ENCODE results near the gene POU6F2. TPM values are rescaled to one million over a fixed set of nuclear protein-coding genes. Genes with fewer than 3 reads are reported as not detected.

Gene POU6F2
- total and polyA plus RNA-seq, 9 of the 15 experiments (the other 6 are each of a cell fraction or from before 2014, with no cell fraction given), result 0.29 to 1.5 (median 0.96) TPM

DNA sequence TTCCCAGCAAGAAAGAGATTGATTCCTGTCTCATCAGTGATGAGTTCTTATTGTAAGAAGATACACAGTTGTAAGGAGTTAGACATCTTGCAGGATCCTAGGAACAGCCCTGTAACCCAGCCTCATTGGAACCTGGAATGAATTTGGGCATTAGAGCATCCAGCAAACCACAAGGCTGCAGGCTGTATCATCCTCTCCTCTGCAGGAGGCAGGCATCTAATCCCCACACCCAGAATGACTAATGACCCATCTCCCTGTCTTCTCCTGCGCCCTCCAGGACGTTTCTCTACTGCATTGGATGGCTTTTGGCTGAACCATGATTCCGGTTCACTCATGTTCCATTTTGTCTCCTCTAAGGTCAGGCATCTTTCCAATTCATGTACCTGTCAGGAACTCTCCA lies 233.9 kb downstream of the POU6F2 start:
- CTCF ChIA-PET (ENCODE audit: low intra/inter-chr PET ratio), result no interaction called here
- POLR2A ChIA-PET, result interaction anchor here (1.3 kb wide), 1 partner anchor 12 kb away, joined by 3 read pairs; no protein-coding TSS in a partner anchor
- H3K36me3 ChIP-seq (ENCODE audit: control insufficient read depth, insufficient read depth, low read length), result no peaks in the 10 kb centered on the region
- H3K4me3 ChIP-seq, result no peak overlapping the region
- no peaks in the 10 kb centered on the region for H3K4me1 ChIP-seq (replicated peaks in 1 of 2; ENCODE audit: control insufficient read depth in 2 of 2, insufficient read depth in 2 of 2, low read length in 2 of 2)
- H3K27ac ChIP-seq (ENCODE audit: extremely low read depth, low read depth, low read length), result no peak overlapping the region
- no peak overlapping the region for H2AFZ ChIP-seq (ENCODE audit: low read depth, low read length)
- DNase-seq (ENCODE audit: extremely low read depth in 1 of 4, low spot score in 3 of 4) (no peak), FAIRE-seq (no peak), ATAC-seq (no peak)
- 0% methylated on average over 3 of the region's 3 CpGs for WGBS (ENCODE audit: insufficient coverage, low coverage, missing lambda C conversion rate)
- BruUV-seq (replicated peaks), result no TSS peak
- H3K9me1 ChIP-seq (ENCODE audit: control insufficient read depth, insufficient read depth, low read length), result no peaks in the 10 kb centered on the region
- no peaks in the 10 kb centered on the region for H3K27me3 ChIP-seq (ENCODE audit: control insufficient read depth in 2 of 2, insufficient read depth in 2 of 2, low read length in 2 of 2)
- intact Hi-C loops (cut with micrococcal nuclease) (no loop called here), in situ Hi-C loops (cut with MboI) (no loop called here)
- no peaks in the 10 kb centered on the region for H4K20me1 ChIP-seq (replicated peaks; ENCODE audit: control insufficient read depth, insufficient read depth, low read length)
- H3K4me2 ChIP-seq (ENCODE audit: insufficient read depth, low read length), result no peak overlapping the region
- no peaks in the 10 kb centered on the region for H3K9me3 ChIP-seq (replicated peaks; ENCODE audit: control insufficient read depth, insufficient read depth, low read depth, low read length)
- H3K9ac ChIP-seq (ENCODE audit: insufficient read depth in 1 of 2, low read depth in 2 of 2, low read length in 2 of 2), result no peak overlapping the region
- H3K79me2 ChIP-seq (ENCODE audit: control insufficient read depth, insufficient read depth, low read length), result no peaks in the 10 kb centered on the region
- no peak for TF ChIP-seq ZFX (CRISPR knock-in tag; IDR thresholded peaks at IDR 0.05)
- TF ChIP-seq SIN3A (IDR thresholded peaks at IDR 0.05; ENCODE audit: borderline replicate concordance in 2 of 2, control insufficient read depth in 1 of 2, low read depth in 2 of 2, low read length in 2 of 2), result no peak
- TF ChIP-seq, protein P1, sequence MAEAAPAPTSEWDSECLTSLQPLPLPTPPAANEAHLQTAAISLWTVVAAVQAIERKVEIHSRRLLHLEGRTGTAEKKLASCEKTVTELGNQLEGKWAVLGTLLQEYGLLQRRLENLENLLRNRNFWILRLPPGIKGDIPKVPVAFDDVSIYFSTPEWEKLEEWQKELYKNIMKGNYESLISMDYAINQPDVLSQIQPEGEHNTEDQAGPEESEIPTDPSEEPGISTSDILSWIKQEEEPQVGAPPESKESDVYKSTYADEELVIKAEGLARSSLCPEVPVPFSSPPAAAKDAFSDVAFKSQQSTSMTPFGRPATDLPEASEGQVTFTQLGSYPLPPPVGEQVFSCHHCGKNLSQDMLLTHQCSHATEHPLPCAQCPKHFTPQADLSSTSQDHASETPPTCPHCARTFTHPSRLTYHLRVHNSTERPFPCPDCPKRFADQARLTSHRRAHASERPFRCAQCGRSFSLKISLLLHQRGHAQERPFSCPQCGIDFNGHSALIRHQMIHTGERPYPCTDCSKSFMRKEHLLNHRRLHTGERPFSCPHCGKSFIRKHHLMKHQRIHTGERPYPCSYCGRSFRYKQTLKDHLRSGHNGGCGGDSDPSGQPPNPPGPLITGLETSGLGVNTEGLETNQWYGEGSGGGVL (CRISPR knock-in tag; IDR thresholded peaks at IDR 0.05), result no peak
- no peak for TF ChIP-seq RAD21 (CRISPR knock-in tag; conservative IDR thresholded peaks at IDR 0.05 in 1 of 2, IDR thresholded peaks at IDR 0.05 in 1 of 2)
- TF ChIP-seq GABPB1 (CRISPR knock-in tag; IDR thresholded peaks at IDR 0.05), result no peak
- TF ChIP-seq DIDO1 (tag; IDR thresholded peaks at IDR 0.05; ENCODE audit: low read depth), result no peak
- TF ChIP-seq, protein P2, sequence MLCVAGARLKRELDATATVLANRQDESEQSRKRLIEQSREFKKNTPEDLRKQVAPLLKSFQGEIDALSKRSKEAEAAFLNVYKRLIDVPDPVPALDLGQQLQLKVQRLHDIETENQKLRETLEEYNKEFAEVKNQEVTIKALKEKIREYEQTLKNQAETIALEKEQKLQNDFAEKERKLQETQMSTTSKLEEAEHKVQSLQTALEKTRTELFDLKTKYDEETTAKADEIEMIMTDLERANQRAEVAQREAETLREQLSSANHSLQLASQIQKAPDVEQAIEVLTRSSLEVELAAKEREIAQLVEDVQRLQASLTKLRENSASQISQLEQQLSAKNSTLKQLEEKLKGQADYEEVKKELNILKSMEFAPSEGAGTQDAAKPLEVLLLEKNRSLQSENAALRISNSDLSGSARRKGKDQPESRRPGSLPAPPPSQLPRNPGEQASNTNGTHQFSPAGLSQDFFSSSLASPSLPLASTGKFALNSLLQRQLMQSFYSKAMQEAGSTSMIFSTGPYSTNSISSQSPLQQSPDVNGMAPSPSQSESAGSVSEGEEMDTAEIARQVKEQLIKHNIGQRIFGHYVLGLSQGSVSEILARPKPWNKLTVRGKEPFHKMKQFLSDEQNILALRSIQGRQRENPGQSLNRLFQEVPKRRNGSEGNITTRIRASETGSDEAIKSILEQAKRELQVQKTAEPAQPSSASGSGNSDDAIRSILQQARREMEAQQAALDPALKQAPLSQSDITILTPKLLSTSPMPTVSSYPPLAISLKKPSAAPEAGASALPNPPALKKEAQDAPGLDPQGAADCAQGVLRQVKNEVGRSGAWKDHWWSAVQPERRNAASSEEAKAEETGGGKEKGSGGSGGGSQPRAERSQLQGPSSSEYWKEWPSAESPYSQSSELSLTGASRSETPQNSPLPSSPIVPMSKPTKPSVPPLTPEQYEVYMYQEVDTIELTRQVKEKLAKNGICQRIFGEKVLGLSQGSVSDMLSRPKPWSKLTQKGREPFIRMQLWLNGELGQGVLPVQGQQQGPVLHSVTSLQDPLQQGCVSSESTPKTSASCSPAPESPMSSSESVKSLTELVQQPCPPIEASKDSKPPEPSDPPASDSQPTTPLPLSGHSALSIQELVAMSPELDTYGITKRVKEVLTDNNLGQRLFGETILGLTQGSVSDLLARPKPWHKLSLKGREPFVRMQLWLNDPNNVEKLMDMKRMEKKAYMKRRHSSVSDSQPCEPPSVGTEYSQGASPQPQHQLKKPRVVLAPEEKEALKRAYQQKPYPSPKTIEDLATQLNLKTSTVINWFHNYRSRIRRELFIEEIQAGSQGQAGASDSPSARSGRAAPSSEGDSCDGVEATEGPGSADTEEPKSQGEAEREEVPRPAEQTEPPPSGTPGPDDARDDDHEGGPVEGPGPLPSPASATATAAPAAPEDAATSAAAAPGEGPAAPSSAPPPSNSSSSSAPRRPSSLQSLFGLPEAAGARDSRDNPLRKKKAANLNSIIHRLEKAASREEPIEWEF (CRISPR knock-in tag; IDR thresholded peaks at IDR 0.05), result no peak
- TF ChIP-seq ZFP30 (CRISPR knock-in tag; IDR thresholded peaks at IDR 0.05; ENCODE audit: borderline replicate concordance), result no peak
- TF ChIP-seq, protein P3, sequence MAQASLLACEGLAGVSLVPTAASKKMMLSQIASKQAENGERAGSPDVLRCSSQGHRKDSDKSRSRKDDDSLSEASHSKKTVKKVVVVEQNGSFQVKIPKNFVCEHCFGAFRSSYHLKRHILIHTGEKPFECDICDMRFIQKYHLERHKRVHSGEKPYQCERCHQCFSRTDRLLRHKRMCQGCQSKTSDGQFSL (CRISPR knock-in tag; IDR thresholded peaks at IDR 0.05), result no peak
- TF ChIP-seq, protein P3 (tag; IDR thresholded peaks at IDR 0.05), result no peak
- no peak for TF ChIP-seq HNRNPL (IDR thresholded peaks at IDR 0.05; ENCODE audit: low read depth, low read length)
- no peak for TF ChIP-seq NR1H2 (CRISPR knock-in tag; IDR thresholded peaks at IDR 0.05)
- no peak for TF ChIP-seq ZNF76 (CRISPR knock-in tag; IDR thresholded peaks at IDR 0.05; ENCODE audit: borderline replicate concordance)
- no peak for TF ChIP-seq PML (IDR thresholded peaks at IDR 0.05; ENCODE audit: low read length)
- TF ChIP-seq ZNF274 (IDR thresholded peaks at IDR 0.05; ENCODE audit: borderline replicate concordance, low read depth, low read length), result no peak
